ENCODE measurements around the gene RBL1.
A peak's percentile ranks its signal among the peaks of the same experiment; 100 is the strongest.
"Not testable (repeated sequence)": the region's sequence is repeated elsewhere in the genome, so short reads cannot be mapped to it uniquely, and the experiment has no call there.

Gene RBL1

GRCh38 chr20:37053230-37053950, 42.4 kb downstream of the RBL1 start:
- Histone ChIP-seq H3K27me3 (ENCODE audit: insufficient read depth, low read depth) (no peaks in the 10 kb centered on the region), H3K79me2 (ENCODE audit: insufficient read depth, low read depth) (no peaks in the 10 kb centered on the region), H4K20me1 (ENCODE audit: insufficient read depth) (no peaks in the 10 kb centered on the region), H3K27ac (no peak overlapping the region), H3K9ac (no peak overlapping the region), H3K4me3 (IDR thresholded peaks at IDR 0.05; ENCODE audit: insufficient read depth, low read depth, low read length) (no peak overlapping the region), H2AFZ (ENCODE audit: low read depth) (no peak overlapping the region), H3K4me1 (ENCODE audit: low read depth, poor library complexity, severe bottlenecking) (no peaks in the 10 kb centered on the region), H3K36me3 (ENCODE audit: insufficient read depth) (peaks cover 11% of the 10 kb centered on the region; the same call in 1 of the 2 replicates), H3K4me2 (no peak overlapping the region)
- TF ChIP-seq CTCF (conservative IDR thresholded peaks at IDR 0.05; ENCODE audit: low read depth, low read length): no peak

GRCh38 chr20:37042986-37043972, 52.5 kb downstream of the RBL1 start:
- no peaks in the 10 kb centered on the region for H3K27me3 ChIP-seq (ENCODE audit: insufficient read depth, low read depth)
- no peaks in the 10 kb centered on the region for H4K20me1 ChIP-seq (ENCODE audit: insufficient read depth)
- no peak overlapping the region for H3K4me3 ChIP-seq (IDR thresholded peaks at IDR 0.05; ENCODE audit: insufficient read depth, low read depth, low read length)
- H2AFZ ChIP-seq (ENCODE audit: low read depth): no peak overlapping the region
- peaks cover 17% of the 10 kb centered on the region; the same call in 1 of the 2 replicates for H3K36me3 ChIP-seq (ENCODE audit: insufficient read depth)
- H3K79me2 ChIP-seq (ENCODE audit: insufficient read depth, low read depth): 0 out of 2 replicates have a peak, but pooled peaks cover 3% of the 10 kb centered on the region
- no peak overlapping the region for H3K27ac ChIP-seq
- no peak overlapping the region for H3K9ac ChIP-seq
- H3K4me1 ChIP-seq (ENCODE audit: low read depth, poor library complexity, severe bottlenecking): peaks cover 15% of the 10 kb centered on the region
- H3K4me2 ChIP-seq: peak overlapping the region; percentile 36; the same call in 1 of the 2 replicates
- TF ChIP-seq CTCF (conservative IDR thresholded peaks at IDR 0.05; ENCODE audit: low read depth, low read length): no peak

- H3K27ac ChIP-seq; H3K79me2 ChIP-seq (ENCODE audit: insufficient read depth, low read depth); H2AFZ ChIP-seq (ENCODE audit: low read depth); H3K9ac ChIP-seq; H3K4me2 ChIP-seq; H3K4me3 ChIP-seq (IDR thresholded peaks at IDR 0.05; ENCODE audit: insufficient read depth, low read depth, low read length); H4K20me1 ChIP-seq (ENCODE audit: insufficient read depth); H3K27me3 ChIP-seq (ENCODE audit: insufficient read depth, low read depth): not testable (repeated sequence)
- Histone ChIP-seq H3K4me1 (ENCODE audit: low read depth, poor library complexity, severe bottlenecking) (peaks cover 10% of the 10 kb centered on the region), H3K36me3 (ENCODE audit: insufficient read depth) (peaks cover 14% of the 10 kb centered on the region; the same call in 1 of the 2 replicates)
These were observed 56.4 kb downstream of the RBL1 start for GRCh38 chr20:37039366-37039765.

- no peaks in the 10 kb centered on the region for H4K20me1 ChIP-seq (ENCODE audit: insufficient read depth)
- no peak overlapping the region for H3K4me2 ChIP-seq
- no peak overlapping the region for H3K4me3 ChIP-seq (IDR thresholded peaks at IDR 0.05; ENCODE audit: insufficient read depth, low read depth, low read length)
- H3K36me3 ChIP-seq (ENCODE audit: insufficient read depth): peaks cover 5% of the 10 kb centered on the region; the same call in 1 of the 2 replicates
- no peaks in the 10 kb centered on the region for H3K4me1 ChIP-seq (ENCODE audit: low read depth, poor library complexity, severe bottlenecking)
- H3K9ac ChIP-seq: no peak overlapping the region
- no peak overlapping the region for H2AFZ ChIP-seq (ENCODE audit: low read depth)
- no peaks in the 10 kb centered on the region for H3K79me2 ChIP-seq (ENCODE audit: insufficient read depth, low read depth)
- H3K27ac ChIP-seq: no peak overlapping the region
- no peaks in the 10 kb centered on the region for H3K27me3 ChIP-seq (ENCODE audit: insufficient read depth, low read depth)
- TF ChIP-seq CTCF (conservative IDR thresholded peaks at IDR 0.05; ENCODE audit: low read depth, low read length): no peak
These were observed 63.7 kb downstream of the RBL1 start for GRCh38 chr20:37032077-37032476.
